Measurements from ENCODE around the gene LIF.

- no peak for TF ChIP-seq CTCF (conservative IDR thresholded peaks at IDR 0.05; ENCODE audit: low read length)
- TF ChIP-seq EZH2phosphoT487 (IDR thresholded peaks at IDR 0.05; ENCODE audit: borderline replicate concordance, low read depth, low read length), result no peak
Observed at GRCh38 chr22:30250039-30250565, 3.5 kb upstream of the LIF start.

Data from OCI-LY7 (cell line).